A673 (cell line): ENCODE results near the gene COL13A1. TPM values are rescaled to one million over a fixed set of nuclear protein-coding genes. Genes with fewer than 3 reads are reported as not detected.

Experiments
- BruUV-seq: library from RNA; stranded (reverse); fragments of 400-500 nt; replicated peaks from 2 replicates; lab custom pipeline; 2021; lab: Mats Ljungman, UMichigan
- CTCF ChIA-PET: fragments of 300-600 bp; sonication (Branson Sonifier 250); formaldehyde crosslinking; loops from one replicate; lab custom pipeline; 2022; ENCODE audit warnings: antibody characterized with exemption; lab: Charles Lee
- POLR2A ChIA-PET: fragments of 300-600 bp; sonication (Branson Sonifier 250); formaldehyde crosslinking; loops from one replicate; lab custom pipeline; 2022; ENCODE audit warnings: antibody characterized with exemption; ENCODE audit not compliant: low non-redundant PET; lab: Charles Lee
- DNase-seq: peaks from one replicate; pipeline ENCODE4 v3.0.0-alpha.2; 2015; ENCODE audit warnings: low spot score
- H3K27ac ChIP-seq: fragments of 200-600 bp; sonication (generic); 2 replicates; pipeline ENCODE4 v1.5.1; 2016; ENCODE audit warnings: mixed run types, low read depth, mild to moderate bottlenecking, mixed read lengths, antibody characterized with exemption, low read length; ENCODE audit not compliant: poor library complexity, severe bottlenecking
- H3K27me3 ChIP-seq: fragments of 200-600 bp; sonication (generic); replicated peaks from 2 replicates; pipeline ENCODE4 v1.6.1; 2017; ENCODE audit warnings: mixed run types, low read depth, mild to moderate bottlenecking, mixed read lengths, antibody characterized with exemption, low read length; ENCODE audit not compliant: insufficient read depth, poor library complexity
- H3K36me3 ChIP-seq: fragments of 200-600 bp; sonication (generic); 2 replicates; pipeline ENCODE4 v1.6.1; 2016; ENCODE audit warnings: mixed run types, mild to moderate bottlenecking, mixed read lengths, antibody characterized with exemption, low read length; ENCODE audit not compliant: insufficient read depth, poor library complexity, severe bottlenecking
- H3K4me1 ChIP-seq: fragments of 200-600 bp; sonication (generic); 2 replicates; pipeline ENCODE4 v1.6.1; 2017; ENCODE audit warnings: mixed run types, mild to moderate bottlenecking, mixed read lengths, antibody characterized with exemption, low read length; ENCODE audit not compliant: insufficient read depth, poor library complexity, severe bottlenecking
- H3K4me3 ChIP-seq: fragments of 200-600 bp; sonication (generic); 2 replicates; pipeline ENCODE4 v1.5.1; 2016; ENCODE audit warnings: low read depth, mixed run types, mild to moderate bottlenecking, mixed read lengths, low read length; ENCODE audit not compliant: poor library complexity, severe bottlenecking
- H3K9me3 ChIP-seq: fragments of 200-600 bp; sonication (generic); 2 replicates; pipeline ENCODE4 v1.6.1; 2016; ENCODE audit warnings: mixed run types, low read depth, mild to moderate bottlenecking, mixed read lengths, antibody characterized with exemption, low read length; ENCODE audit not compliant: poor library complexity, severe bottlenecking
- CTCF ChIP-seq: fragments of 300-800, 200-600 bp; sonication (generic); conservative IDR thresholded peaks from 2 replicates; pipeline ENCODE4 v1.5.1; 2017; ENCODE audit warnings: low read depth, mild to moderate bottlenecking, antibody characterized with exemption, low read length, moderate library complexity, mixed read lengths
- EZH2 ChIP-seq: fragments of 200-600 bp; sonication (generic); IDR thresholded peaks from 2 replicates; pipeline ENCODE4 v1.6.1; 2017; ENCODE audit warnings: borderline replicate concordance, low read depth, mild to moderate bottlenecking, mixed read lengths, antibody characterized with exemption, low read length; ENCODE audit not compliant: poor library complexity, severe bottlenecking
- intact Hi-C: fragments of 100-400 bp; cut with micrococcal nuclease; formaldehyde crosslinking; loops from one replicate; pipeline ENCODE4 v1.10.0; 2022; ENCODE audit not compliant: unreplicated experiment
- total RNA-seq: library from RNA; stranded (reverse); gene quantifications from 2 replicates; pipeline ENCODE4 v1.2.3, GENCODE V29; 2021

The COL13A1 gene
- total RNA-seq, 1 experiment from 2014 or later: 2.0 TPM

GRCh38 chr10:69853064-69853463 lies 51.4 kb downstream of the COL13A1 start:
- TF ChIP-seq EZH2: no peak
- TF ChIP-seq CTCF: no peak
- no TSS peak for BruUV-seq
- Histone ChIP-seq H3K4me3 (no peak overlapping the region), H3K9me3 (no peaks in the 10 kb centered on the region), H3K27ac (no peak overlapping the region), H3K36me3 (no peaks in the 10 kb centered on the region), H3K27me3 (no peaks in the 10 kb centered on the region), H3K4me1 (no peaks in the 10 kb centered on the region)
- no peak for DNase-seq
- POLR2A ChIA-PET: no interaction called here
- intact Hi-C loops: no loop called here
- CTCF ChIA-PET: interaction anchor here (0.7 kb wide), 1 partner anchor 46 kb away, joined by 3 read pairs; no protein-coding TSS in a partner anchor

GRCh38 chr10:69854511-69855345 lies 53.0 kb downstream of the COL13A1 start:
- intact Hi-C loops: no loop called here
- H3K4me1 ChIP-seq: no peaks in the 10 kb centered on the region
- no TSS peak for BruUV-seq
- no peaks in the 10 kb centered on the region for H3K36me3 ChIP-seq
- CTCF ChIA-PET: no interaction called here
- POLR2A ChIA-PET: no interaction called here
- DNase-seq: no peak
- no peaks in the 10 kb centered on the region for H3K9me3 ChIP-seq
- H3K27ac ChIP-seq: no peak overlapping the region
- no peaks in the 10 kb centered on the region for H3K27me3 ChIP-seq
- TF ChIP-seq CTCF (no peak), EZH2 (no peak)
- H3K4me3 ChIP-seq: no peak overlapping the region

GRCh38 chr10:69855346-69856111 lies 53.8 kb downstream of the COL13A1 start:
- Histone ChIP-seq H3K27ac (no peak overlapping the region), H3K4me3 (no peak overlapping the region), H3K36me3 (no peaks in the 10 kb centered on the region), H3K9me3 (no peaks in the 10 kb centered on the region), H3K4me1 (no peaks in the 10 kb centered on the region), H3K27me3 (no peaks in the 10 kb centered on the region)
- no peak for TF ChIP-seq CTCF
- no peak for TF ChIP-seq EZH2
- no peak for DNase-seq
- POLR2A ChIA-PET: no interaction called here
- CTCF ChIA-PET: no interaction called here
- no TSS peak for BruUV-seq
- intact Hi-C loops: no loop called here
